HG03135 (cell line): Measurements from ENCODE around the gene NUDT7.

Experiments used
- ATAC-seq: cut with Tn5 transposase; IDR thresholded peaks from one replicate; pipeline ENCODE4 v1.9.1; 2021; ENCODE audit warnings: mild to moderate bottlenecking, moderate library complexity; ENCODE audit not compliant: unreplicated experiment

NUDT7 gene

DNA sequence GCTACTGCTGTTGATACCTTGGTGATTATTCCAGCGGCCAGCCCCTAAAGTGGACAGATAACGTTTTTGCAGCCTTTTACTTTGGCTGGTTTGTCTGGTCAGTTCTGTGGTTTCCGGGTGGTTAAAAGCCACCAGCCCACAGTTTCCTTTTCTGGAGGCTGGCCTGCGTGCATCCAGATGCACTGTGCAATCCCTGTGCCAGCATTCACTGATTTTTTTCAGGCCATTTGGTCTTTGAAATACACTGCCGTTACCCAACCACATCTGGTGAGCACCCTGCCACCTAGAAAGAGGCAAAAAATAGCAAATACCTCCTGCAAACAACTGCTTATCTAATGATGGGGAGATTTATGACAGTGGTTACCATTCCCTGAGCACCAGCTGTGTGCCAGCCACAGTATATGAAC, 797 bp downstream of the NUDT7 start:
- peak; percentile 8 for ATAC-seq

DNA sequence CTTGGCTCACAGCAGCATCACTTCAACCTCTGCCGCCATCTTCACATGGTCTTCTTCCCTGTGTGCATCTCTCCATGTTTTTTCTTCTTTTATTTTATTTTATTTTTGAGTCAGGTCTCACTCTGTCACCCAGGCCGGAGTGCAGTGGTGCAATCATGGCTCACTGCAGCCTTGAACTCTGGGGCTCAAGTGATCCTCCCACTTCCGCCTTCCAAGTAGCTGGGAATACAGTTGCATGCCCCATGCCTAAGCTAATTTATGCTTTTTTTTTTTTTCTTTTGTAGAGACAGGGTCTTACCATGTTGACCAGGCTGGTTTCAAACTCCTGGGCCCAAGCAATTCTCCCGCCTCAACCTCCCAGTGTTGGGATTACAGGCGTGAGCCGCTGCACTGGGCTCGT, 1.9 kb downstream of the NUDT7 start:
- no peak for ATAC-seq

DNA sequence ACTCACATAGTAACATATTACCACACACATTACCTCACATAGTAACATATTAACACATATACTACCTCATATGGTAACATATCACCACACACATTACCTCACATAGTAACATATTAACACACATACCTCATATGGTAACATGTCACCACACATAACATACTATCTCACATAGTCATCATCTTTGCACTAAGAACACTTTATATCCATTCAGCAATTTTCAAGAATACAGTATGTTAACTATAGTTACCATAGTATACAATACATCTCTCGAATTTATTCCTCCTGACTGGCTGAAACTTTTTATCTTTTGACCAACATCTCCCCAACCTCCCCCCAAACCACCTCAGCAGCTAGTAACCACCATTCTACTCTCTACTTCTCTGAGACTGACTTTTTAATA, 7.6 kb downstream of the NUDT7 start:
- ATAC-seq: no peak

DNA sequence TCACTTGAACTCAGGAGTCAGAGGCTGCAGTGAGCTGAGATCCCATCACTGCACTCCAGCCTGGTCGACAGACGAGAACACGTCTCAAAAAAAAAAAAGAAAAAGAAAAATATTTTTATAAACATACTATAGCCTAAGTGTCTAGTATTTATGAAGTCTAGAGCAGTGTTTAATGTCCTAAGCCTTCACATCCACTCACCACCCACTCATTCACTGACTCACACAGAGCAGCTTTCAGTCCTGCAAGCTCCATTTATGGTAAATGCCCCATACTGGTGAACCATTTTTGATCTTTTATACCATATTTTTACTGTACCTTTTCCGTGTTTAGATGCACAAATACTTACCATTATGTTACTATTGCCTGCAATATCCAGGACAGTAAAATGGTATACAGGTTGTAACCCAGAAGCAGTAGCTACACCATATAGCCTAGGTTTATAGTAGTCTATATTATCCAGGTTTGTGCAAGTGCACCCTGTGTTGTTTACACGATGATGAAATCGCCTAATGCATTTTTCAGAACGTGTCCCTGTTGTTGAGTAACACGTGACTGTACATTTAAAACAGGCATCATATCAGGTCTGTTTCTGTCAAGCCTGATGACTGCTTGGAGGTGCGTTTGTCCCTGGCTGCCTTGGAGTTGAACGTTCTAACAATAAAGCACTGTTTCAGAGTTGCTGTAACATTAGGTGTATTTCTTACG, 10.1 kb downstream of the NUDT7 start:
- ATAC-seq: no peak

DNA sequence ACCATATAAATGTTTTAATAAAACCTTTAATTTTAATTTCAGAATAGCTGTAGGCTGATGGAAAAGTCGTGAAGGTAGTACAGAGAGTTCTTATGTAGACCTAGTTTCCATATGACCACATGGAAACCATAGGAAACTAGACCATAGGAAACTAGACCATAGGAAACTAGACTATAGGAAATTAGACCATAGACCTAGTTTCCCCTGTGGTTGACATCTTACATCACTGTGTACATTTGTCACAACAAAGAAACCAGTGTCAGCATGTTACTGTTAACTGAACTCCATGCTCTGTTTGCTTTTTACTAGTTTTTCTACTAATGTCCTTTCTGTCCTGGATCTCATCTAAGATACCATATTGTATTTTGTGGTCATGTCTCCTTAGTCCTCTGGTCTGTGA, 14.6 kb downstream of the NUDT7 start:
- peak; percentile 74 for ATAC-seq

DNA sequence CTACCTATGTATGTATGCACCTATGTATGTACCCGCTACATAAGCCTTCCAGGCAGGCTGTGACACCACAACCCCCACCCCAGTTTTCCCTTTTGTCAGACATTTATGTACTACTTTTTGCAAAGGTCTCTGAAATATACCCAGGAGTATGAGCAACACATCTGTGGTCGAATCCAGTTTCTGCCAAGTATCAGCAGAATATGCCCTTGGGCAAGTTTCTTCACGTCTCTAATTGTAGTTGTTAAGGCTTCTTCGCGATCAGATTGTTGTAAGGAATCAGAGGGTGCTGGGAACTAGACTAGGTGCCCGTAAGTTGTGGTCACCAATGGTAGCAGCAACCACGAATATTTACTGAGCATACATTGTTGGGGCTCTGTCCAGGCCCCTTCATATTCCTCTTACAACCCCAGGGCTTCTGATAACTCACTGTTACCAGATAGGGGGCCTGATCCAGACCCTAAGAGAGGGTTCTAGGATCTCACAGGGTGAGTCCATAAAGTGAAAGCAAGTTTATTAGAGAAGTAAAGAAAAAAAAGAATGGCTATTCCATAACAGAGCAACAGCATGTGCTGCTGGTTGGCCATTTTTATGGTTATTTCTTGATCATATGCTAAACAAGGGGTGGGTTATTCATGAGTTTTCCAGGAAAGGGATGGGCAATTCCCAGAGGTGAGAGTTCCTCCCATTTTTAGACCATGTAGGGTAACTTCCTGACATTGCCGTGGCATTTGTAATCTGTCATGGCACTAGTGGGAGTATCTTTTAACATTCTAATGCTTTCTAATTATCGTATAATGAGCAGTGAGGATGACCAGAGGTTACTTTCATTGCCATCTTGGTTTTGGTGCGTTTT, 16.6 kb downstream of the NUDT7 start:
- ATAC-seq: no peak

DNA sequence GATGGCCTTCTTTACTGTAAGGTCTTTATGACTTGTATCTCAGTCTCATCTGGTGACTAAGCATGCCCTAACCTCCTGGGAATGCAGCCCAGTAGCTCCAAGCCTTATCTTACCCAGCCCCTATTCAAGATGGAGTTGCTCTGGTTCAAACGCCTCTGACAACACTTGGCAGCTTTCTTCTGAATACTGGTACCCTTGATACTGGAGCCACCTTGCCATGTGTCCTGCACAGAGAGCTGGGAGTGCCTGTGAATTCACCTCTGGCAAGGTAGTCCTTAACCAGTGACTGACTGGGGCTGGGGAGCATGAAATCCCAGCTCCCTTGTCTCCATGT, 17.2 kb downstream of the NUDT7 start:
- no peak for ATAC-seq

DNA sequence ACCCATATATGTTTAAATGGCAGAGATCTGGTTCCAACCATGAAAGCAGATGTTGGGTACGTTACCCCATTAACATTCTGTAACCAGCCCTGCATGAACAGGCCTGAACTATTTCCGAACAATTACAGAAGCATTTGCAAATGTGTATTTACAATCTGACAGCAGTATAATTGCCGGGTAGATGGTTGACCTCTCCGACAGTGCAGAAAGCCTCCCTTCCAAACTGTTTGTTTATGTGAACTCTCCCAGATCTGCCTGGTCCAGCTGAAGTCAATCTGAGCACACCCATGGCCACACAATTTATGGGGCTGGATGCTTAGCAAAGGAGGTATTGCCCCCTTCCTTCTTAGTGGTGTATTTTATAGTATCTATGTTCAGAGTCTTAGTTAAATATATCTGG, 21.8 kb downstream of the NUDT7 start:
- ATAC-seq: no peak

DNA sequence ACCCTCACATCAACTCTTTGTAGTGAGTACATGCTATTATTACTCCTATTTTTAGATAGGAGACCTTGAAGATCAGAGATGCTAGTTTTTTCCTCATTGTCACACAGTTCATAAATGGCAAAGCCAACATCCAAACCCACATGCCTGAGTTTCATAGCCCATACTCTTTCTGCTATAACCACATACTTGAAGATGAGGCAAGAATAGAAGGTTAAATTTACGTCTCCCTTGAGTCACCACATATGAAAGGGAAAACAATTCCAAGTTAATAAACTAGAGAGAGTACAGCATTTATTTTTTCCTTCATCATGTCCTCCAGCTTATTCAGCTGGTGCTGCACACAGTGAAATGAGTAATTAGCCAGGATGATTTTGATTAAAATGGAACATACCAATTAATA, 23.7 kb downstream of the NUDT7 start:
- no peak for ATAC-seq

DNA sequence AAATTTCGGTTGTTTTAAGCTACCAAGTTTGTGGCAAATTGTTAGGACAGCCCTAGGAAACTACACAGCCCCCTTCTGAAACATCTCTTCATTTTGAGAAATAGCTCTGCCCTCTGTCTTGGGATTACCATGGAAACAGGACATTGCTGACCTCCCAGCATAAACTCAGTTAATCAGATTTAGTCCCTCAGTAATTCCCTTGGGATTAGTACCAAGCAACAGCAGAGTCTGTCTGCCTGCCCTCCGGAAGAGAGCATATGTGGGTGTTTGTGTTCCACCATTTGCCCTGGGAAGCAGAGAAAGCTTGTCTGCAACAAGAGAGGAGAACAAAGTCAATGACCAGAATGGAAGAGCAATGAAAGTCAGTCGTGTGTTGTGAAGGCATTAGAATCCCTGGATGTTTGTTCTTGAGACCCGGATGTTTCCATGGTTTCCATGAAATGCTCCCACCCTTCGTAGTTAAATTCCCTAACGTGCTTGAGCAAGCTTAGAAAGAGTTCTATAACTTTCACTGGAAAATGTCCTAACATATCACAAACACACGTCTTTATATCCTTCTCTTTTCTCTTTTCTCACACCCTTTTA, 26.2 kb downstream of the NUDT7 start:
- ATAC-seq: no peak

DNA sequence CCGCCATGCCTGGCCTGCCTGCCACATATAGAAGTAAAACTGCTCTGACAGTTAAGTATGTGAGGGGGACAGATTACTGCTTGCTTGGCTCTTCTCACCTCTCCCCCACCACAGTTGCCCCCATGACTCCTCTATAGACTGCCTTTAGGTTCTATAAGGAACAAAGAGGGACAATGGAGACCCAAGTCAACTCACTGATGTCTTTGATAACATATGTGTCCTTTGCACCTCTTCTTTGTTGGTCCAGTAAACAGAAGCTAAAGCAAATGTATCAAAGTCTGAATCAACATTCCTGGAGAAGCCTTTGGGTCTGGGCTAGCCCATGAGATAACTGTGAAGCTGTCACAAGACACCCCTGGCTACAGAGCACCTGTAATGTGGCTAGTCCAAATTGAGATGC, 27.1 kb downstream of the NUDT7 start:
- no peak for ATAC-seq

DNA sequence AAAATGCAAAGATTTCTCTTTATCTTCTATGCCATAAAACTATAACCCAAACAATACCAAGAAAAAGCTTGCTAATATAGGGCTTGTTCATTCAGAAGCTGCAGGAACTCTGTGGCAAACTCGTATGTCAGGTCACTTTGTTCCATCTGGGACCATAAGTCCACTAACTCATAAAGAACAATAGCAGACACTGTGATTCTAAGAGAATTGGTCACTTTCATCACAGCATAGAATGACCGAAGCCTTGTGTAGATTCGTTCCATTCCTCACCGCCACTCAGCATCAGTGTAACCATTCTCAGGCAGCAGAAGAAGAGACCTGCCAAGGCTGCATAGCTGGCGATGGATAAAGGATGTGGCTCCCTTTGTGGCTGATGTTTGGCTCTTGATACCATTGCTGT, 35.7 kb downstream of the NUDT7 start:
- ATAC-seq: no peak

DNA sequence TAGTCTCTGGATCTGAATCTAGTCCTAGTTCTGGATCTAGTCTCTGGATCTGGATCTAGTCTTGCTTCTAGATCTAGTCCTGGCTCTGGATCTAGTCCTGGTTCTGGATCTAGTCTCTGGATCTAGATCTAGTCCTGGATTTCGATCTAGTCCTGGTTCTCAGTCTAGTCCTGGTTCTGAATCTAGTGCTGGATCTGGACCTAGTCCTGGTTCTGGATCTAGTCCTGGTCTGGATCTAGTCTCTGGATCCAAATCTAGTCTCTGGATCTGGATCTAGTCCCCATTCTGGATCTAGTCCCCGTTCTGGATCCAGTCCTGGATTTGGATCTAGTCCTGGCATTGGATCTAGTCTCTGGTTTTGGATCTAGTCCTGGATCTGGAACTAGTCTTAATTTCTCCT, 36.2 kb downstream of the NUDT7 start:
- ATAC-seq: no peak

DNA sequence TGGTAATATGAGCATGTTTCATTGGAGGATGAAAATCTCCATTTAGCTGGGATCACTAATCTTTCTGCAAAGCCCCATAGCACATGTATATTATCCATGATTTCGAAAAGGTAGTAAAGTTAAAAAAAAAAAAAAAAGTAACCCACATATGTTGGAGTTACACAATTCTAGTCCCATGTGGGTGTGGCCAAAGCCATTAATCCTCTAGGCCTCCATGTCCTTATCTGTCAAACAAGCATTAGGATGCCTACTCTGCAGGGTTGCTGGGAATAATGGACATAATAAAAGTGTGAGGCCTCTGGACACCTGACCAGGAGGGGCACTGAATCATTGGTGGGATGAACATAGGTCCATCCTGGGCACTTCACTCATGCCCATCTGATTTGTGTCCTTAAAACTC, 36.9 kb downstream of the NUDT7 start:
- ATAC-seq: no peak

DNA sequence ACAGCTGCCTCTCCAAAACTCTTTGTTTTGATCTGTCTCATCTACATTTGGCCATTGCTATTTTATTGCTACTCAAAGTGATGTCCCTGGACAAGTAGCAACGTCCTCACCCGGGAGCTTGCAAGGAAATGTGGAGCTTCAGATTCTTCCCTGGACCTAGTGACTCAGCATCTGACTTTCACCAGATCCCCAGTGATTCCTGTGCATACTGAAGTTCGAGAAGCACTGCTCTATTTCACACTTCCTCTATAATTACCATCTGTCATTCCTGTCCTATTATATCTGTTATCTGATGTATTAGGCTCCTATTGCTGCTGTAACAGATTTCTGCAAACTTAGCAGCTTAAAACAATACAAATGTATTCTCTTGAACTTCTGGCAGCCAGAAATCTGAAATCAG, 37.5 kb downstream of the NUDT7 start:
- ATAC-seq: no peak

DNA sequence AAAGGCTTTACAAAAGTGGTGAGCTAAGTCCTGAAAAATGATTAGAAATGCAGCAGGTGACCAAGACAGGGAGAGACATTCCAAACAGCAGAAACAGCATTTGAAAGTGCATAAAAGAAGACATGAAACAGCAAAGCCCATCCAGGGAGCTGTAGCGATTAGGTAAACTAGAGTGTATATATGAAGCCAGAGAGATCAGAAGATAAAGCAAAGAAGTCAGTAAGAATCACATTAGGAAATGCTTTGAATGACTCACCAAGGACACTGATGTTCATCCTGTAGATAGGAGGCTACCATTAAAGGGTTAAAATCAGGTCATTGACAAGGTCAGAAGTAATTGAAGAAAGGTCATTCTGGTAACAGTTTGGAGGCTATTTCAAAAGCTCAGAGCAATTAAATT, 38.5 kb downstream of the NUDT7 start:
- ATAC-seq: no peak

DNA sequence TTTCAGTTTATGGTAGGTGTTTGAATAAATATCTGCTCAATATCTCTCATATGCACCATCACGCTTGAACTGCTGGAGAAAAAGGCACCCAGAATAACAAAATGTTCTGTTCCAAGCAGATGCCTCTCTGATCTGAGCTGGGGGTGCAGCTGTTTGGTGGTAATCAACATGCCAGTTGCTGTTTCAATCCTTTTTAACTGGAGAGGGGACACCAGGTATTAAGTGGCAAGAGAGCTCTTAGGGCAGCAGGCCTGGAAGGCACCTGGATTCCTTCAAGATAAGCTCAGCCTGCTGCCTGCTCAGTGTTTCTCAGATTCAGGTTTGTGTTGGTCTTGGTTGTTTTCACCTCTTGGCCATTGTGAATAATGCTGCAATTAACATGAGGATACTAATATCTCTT, 38.9 kb downstream of the NUDT7 start:
- ATAC-seq: no peak

DNA sequence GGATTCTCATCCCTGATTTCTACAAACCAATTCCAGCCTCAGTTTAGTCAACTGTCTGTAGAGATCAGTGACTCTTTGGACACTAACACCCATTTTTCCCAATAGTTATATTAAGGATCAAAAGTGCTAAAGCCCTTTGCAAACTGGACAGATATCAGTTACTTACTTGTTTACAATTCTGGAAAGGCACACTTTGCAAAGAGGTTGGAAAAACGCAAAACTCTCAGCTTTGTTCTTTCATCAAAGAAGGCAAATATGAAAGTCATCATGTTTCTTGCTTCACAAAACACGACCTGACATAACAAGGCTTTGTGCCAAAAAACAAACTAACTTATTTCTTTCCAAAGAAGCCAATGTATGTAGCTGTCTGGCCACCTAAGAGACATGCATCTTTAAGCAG, 39.9 kb downstream of the NUDT7 start:
- ATAC-seq: no peak

DNA sequence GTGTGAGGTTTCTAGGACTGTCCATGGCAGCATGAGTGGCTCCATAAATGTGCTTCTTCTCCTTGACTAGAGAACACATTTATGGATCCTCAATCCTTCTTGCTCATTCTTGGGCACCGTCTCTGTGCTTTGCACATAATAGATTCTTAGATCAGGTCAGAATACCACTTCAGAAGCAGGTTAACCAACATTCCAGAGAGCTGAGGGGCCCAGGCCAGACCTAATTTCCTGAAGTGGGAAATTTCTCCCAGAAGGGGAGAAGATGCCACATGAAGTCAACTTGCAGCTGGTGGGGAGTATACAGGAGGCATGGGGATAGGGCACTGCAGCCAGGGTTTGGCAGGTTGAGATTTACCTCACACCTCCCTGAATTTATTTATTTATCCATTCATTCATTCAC, 41.7 kb downstream of the NUDT7 start:
- ATAC-seq: no peak

DNA sequence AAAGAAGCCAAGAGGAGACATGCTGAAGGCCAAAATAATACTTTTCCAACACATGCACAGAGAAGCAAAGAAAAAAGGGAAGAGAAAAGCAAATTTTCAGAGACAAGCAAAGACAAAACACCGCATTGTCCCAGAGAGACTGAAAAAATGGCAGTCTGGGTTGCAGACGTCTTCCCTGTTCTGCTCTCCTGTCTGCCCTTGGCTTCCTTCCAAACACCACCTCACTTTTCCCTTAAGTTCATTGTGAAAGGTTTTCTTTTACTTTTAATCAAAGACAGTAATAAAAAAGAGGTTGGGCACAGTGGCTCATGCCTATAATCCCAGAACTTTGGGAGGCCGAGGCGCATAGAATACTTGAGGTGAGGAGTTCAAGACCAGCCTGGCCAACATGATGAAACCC, 44.9 kb downstream of the NUDT7 start:
- no peak for ATAC-seq

DNA sequence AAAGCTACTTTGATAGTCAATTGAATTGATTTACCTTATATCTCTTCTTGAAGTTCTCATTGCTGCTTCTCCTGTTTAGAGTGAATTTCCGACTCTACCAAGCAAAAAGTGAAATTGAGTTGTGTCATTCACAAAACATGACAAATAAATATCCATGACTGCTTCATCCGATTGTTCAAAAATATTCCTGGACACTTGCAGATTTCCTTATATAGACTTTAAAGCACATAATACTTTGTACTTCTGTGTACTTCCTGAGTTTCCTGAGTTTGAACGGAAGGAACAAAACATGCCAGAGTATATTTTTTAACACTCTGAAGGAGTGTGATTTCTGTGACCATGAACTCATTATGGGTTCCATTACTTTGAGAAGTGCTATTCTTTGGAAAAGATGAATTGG, 45.5 kb downstream of the NUDT7 start:
- no peak for ATAC-seq
